Body of pancreas (tissue), 4 donors: ENCODE data around the gene AIMP2. TPM values are rescaled to one million over a fixed set of nuclear protein-coding genes. Genes with fewer than 3 reads are reported as not detected.

Source experiments
- ATAC-seq: fragments of 150-250 bp; one replicate; pipeline ENCODE4 v1.9.1; 2016
- DNase-seq, 4 donors: peaks; one replicate each; pipeline ENCODE4 v3.0.0-alpha.2; 2019
- H3K27ac ChIP-seq, 4 donors: fragments of 200-600 bp; sonication (generic); 1 replicate in 3 of 4; 2 replicates in 1 of 4; pipeline versions ENCODE4 v1.5.1 to v1.6.1; 2016 to 2019; ENCODE audit warnings: mild to moderate bottlenecking in 1 of 4, mixed read lengths in 1 of 4, moderate library complexity in 1 of 4
- H3K27me3 ChIP-seq, 2 donors: fragments of 200-600 bp; sonication (generic); one replicate each; pipeline ENCODE4 v1.6.0; 2016; ENCODE audit warnings: mild to moderate bottlenecking in 1 of 2
- H3K36me3 ChIP-seq, 2 donors: fragments of 200-600 bp; sonication (generic); replicated peaks in 1 of 2; 2 replicates each; pipeline ENCODE4 v1.5.1; 2016; ENCODE audit warnings: low read depth in 2 of 2; ENCODE audit not compliant: insufficient read depth in 1 of 2
- H3K4me1 ChIP-seq: fragments of 200-600 bp; sonication (generic); one replicate; pipeline ENCODE4 v1.6.0; 2016
- H3K4me3 ChIP-seq, 2 donors: fragments of 200-600 bp; sonication (generic); 1 replicate in 1 of 2; 2 replicates in 1 of 2; pipeline ENCODE4 v1.5.1; 2016 to 2019
- H3K9me3 ChIP-seq, 3 donors: fragments of 200-600 bp; sonication (generic); 1 replicate in 2 of 3; 2 replicates in 1 of 3; pipeline ENCODE4 v1.5.1; 2016
- POLR2A ChIP-seq, 3 donors: fragments of 450-650 bp; IDR thresholded peaks; one replicate each; pipeline ENCODE4 v1.6.1; 2016; ENCODE audit warnings: antibody characterized with exemption in 3 of 3, mild to moderate bottlenecking in 2 of 3
- WGBS, 2 donors: methylation state at CpG; one replicate each; pipeline ENCODE4 v1.1.5; 2017; 5-methylcytosine and 5-hydroxymethylcytosine counted together
- intact Hi-C: fragments of 100-400 bp; cut with DNase I; formaldehyde crosslinking; loops from one replicate; pipeline ENCODE4 v1.15.1; 2023
- total RNA-seq, 2 donors: library from RNA; depleted of rRNA; stranded (reverse); fragments of >200 nt; gene quantifications; one replicate each; pipeline ENCODE4 v1.1.0, GENCODE V29; 2016
- TF ChIP-seq, protein P1 (sequence below), 7 experiments: fragments of 450-650 bp in 4 of 7; fragments of 200-600 bp in 3 of 7; sonication (generic) in 3 of 7; IDR thresholded peaks; one replicate each; pipeline ENCODE4 v1.5.1; 2016 to 2019; ENCODE audit warnings: antibody characterized with exemption in 7 of 7

Gene AIMP2
- total RNA-seq, 2 donors from 2014 or later, result 10.9 to 15.2 TPM

DNA sequence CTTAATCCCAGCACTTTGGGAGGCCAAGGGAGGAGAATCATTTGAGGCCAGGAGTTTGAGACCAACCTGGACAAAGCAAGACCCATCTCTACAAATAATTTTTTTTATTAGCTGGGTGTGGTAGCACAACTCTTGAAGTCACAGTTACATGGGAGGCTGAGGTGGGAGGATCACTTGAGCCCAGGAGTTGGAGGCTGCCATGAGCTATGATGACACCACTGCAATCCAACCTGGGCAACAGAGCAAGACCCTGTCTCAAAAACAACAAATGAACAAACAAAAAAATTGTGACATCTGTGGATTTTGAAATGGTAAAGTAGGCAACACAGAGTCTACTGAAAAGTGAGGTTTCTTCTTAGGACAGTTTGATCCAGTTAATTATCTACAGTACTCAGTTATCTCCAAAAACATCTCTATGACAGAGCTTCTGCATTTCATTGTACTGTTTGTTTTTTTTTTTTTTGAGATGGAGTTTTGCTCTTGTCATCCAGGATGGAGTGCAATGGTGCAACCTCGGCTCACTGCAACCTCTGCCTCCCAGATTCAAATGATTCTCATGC lies 18.8 kb downstream of the AIMP2 start:
- 89 to 94% methylated on average over 1 of the region's 1 CpG for WGBS, 2 donors
- no peak for TF ChIP-seq POLR2A (IDR thresholded peaks at IDR 0.05)
- TF ChIP-seq, protein P1, sequence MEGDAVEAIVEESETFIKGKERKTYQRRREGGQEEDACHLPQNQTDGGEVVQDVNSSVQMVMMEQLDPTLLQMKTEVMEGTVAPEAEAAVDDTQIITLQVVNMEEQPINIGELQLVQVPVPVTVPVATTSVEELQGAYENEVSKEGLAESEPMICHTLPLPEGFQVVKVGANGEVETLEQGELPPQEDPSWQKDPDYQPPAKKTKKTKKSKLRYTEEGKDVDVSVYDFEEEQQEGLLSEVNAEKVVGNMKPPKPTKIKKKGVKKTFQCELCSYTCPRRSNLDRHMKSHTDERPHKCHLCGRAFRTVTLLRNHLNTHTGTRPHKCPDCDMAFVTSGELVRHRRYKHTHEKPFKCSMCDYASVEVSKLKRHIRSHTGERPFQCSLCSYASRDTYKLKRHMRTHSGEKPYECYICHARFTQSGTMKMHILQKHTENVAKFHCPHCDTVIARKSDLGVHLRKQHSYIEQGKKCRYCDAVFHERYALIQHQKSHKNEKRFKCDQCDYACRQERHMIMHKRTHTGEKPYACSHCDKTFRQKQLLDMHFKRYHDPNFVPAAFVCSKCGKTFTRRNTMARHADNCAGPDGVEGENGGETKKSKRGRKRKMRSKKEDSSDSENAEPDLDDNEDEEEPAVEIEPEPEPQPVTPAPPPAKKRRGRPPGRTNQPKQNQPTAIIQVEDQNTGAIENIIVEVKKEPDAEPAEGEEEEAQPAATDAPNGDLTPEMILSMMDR (IDR thresholded peaks at IDR 0.05), result no peak
- H3K36me3 ChIP-seq, result peaks cover 0 to 36% of the 10 kb centered on the region in 2 donors
- H3K9me3 ChIP-seq, result no peaks in the 10 kb centered on the region
- no peaks in the 10 kb centered on the region for H3K4me1 ChIP-seq
- no peaks in the 10 kb centered on the region for H3K27me3 ChIP-seq
- no peak overlapping the region for H3K27ac ChIP-seq
- no peak for DNase-seq
- no peak for ATAC-seq
- intact Hi-C loops, result no loop called here
- H3K4me3 ChIP-seq, result no peak overlapping the region

DNA sequence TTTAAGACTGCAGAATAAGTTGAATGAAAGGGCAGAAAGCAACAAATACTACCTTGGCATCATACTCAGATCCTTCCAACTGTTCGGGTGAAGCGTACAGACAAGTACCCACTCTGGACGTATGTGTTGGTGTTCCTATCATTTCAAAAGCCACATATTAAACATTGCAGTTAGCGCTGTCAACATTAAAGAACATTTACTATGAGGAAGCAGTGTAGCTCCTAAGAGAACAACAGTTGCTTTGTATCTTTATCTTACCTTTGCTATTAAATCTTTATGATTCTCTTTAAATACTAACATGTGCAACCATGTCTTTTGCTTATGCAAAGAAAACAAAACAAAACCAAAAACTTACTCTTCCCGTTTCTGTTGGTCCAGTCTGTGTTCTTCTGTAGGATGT lies 19.5 kb downstream of the AIMP2 start:
- TF ChIP-seq, protein P1 (IDR thresholded peaks at IDR 0.05), result no peak
- TF ChIP-seq POLR2A (IDR thresholded peaks at IDR 0.05), result no peak
- Histone ChIP-seq H3K27me3 (no peaks in the 10 kb centered on the region), H3K36me3 (peaks cover 0 to 31% of the 10 kb centered on the region in 2 donors), H3K27ac (no peak overlapping the region), H3K4me1 (no peaks in the 10 kb centered on the region), H3K9me3 (no peaks in the 10 kb centered on the region), H3K4me3 (no peak overlapping the region)
- intact Hi-C loops, result no loop called here
- ATAC-seq (no peak), DNase-seq (no peak)
- 85 to 88% methylated on average over 5 of the region's 5 CpGs for WGBS, 2 donors

DNA sequence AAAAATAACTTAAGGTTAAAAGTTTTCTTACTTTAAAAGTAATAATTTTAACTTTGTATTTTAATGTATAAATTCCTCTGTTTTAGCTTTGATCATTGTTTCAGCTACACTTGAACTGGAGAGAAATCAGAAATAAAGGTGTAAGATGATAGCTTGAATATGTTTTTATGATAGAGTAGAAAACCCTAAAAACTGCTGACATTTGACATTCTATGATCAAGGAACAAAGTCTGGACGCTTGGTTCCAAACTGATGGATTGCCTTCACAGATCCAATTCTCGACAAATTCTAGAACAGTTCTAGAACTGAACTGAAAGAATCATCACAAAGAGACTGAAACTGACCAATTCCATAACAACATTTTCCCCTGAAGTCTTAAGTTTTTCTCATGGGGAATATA lies 21.9 kb downstream of the AIMP2 start, which contains the start of gene ANKRD61:
Gene ANKRD61 (plus strand): TSS at position 389 of the 400 bp plus-strand sequence. CDS start 0 bp downstream, at position 389.
- Histone ChIP-seq H3K27me3 (no peaks in the 10 kb centered on the region), H3K27ac (no peak within 1 kb of the TSS), H3K36me3 (peaks cover 0 to 26% of the 10 kb centered on the region in 2 donors), H3K4me3 (no peak within 1 kb of the TSS), H3K4me1 (no peaks in the 10 kb centered on the region), H3K9me3 (no peaks in the 10 kb centered on the region)
- WGBS, 2 donors, result 83 to 91% methylated on average over 2 of the region's 2 CpGs
- ATAC-seq, result no peak
- DNase-seq, result no peak
- intact Hi-C loops, result no loop called here
- TF ChIP-seq POLR2A (IDR thresholded peaks at IDR 0.05), result no peak
- TF ChIP-seq, protein P1 (IDR thresholded peaks at IDR 0.05), result no peak

DNA sequence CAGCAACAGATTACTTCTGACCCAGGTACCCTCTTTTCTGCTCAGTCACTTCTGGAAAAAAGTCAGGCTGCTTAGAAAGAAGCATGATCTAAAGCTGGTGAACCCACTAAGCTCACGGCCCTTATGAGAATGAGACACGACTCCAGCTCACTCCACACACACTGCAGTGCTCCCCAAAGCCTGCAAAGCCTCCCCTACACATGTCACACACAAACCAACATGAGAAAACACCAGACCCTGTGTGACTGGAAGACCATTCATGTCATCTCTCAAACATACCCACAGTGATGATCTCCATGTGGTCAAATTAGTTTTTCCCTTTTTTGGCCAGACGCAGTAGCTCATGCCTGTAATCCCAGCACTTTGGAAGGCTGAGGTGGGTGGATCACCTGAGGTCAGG lies 22.5 kb downstream of the AIMP2 start:
- H3K4me3 ChIP-seq, result no peak overlapping the region
- WGBS, 2 donors, result 89 to 94% methylated on average over 2 to 3 of the region's 3 CpGs
- no peak overlapping the region for H3K27ac ChIP-seq
- DNase-seq, result no peak
- no peaks in the 10 kb centered on the region for H3K27me3 ChIP-seq
- no peaks in the 10 kb centered on the region for H3K4me1 ChIP-seq
- no peak for ATAC-seq
- intact Hi-C loops, result no loop called here
- TF ChIP-seq, protein P1 (IDR thresholded peaks at IDR 0.05), result no peak
- no peak for TF ChIP-seq POLR2A (IDR thresholded peaks at IDR 0.05)
- peaks cover 2 to 23% of the 10 kb centered on the region in 2 donors for H3K36me3 ChIP-seq
- no peaks in the 10 kb centered on the region for H3K9me3 ChIP-seq

DNA sequence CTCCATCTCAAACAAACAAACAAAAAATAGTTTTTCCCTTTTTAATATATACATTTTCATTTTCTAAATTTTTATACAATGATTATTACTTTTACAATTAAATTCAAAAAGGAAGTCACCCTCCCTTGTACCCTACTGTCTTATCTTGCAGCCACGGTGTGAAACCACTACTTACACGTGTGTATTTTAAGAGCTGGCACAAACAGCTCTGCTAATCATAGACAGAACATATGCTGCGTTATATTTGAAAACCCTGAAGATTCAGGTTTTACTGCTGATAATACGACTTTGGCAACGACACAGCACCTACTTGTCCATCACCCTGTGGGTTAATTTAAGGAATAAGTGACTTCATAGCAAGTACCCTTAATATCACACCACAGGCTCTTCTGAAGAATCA lies 23.1 kb downstream of the AIMP2 start:
- ATAC-seq (no peak), DNase-seq (no peak)
- 33 to 59% methylated on average over 5 of the region's 5 CpGs for WGBS, 2 donors
- no peaks in the 10 kb centered on the region for H3K9me3 ChIP-seq
- TF ChIP-seq POLR2A (IDR thresholded peaks at IDR 0.05), result no peak
- TF ChIP-seq, protein P1 (IDR thresholded peaks at IDR 0.05), result no peak
- peaks cover 5 to 23% of the 10 kb centered on the region in 2 donors for H3K36me3 ChIP-seq
- no peak overlapping the region for H3K27ac ChIP-seq
- no peaks in the 10 kb centered on the region for H3K27me3 ChIP-seq
- intact Hi-C loops, result no loop called here
- no peak overlapping the region for H3K4me3 ChIP-seq
- no peaks in the 10 kb centered on the region for H3K4me1 ChIP-seq
